GM18502 (cell line): Measurements from ENCODE around the gene ADAD1.
"Not testable (repeated sequence)": the region's sequence is repeated elsewhere in the genome, so short reads cannot be mapped to it uniquely, and the experiment has no call there.

Experiments used
- ATAC-seq: cut with Tn5 transposase; IDR thresholded peaks from one replicate; pipeline ENCODE4 v1.9.1; 2021; ENCODE audit warnings: mild to moderate bottlenecking; ENCODE audit not compliant: unreplicated experiment, poor library complexity

ADAD1 gene

GRCh38 chr4:122378711-122379110, at the start of gene ADAD1:
Gene ADAD1, plus strand, starts transcription at chr4:122379011. Its CDS starts 1,059 bp downstream, at chr4:122380070.
- no peak for ATAC-seq

- ATAC-seq: no peak
These were observed 48.8 kb upstream of the ADAD1 start for GRCh38 chr4:122329876-122330565.

GRCh38 chr4:122331195-122331594, 47.6 kb upstream of the ADAD1 start:
- ATAC-seq: no peak

GRCh38 chr4:122334828-122335227, 44.0 kb upstream of the ADAD1 start:
- ATAC-seq: no peak

GRCh38 chr4:122341886-122342285, 36.9 kb upstream of the ADAD1 start:
- no peak for ATAC-seq

GRCh38 chr4:122346036-122346435, 32.8 kb upstream of the ADAD1 start:
- ATAC-seq: no peak

GRCh38 chr4:122346503-122346902, 32.3 kb upstream of the ADAD1 start:
- no peak for ATAC-seq

GRCh38 chr4:122356317-122356808, 22.4 kb upstream of the ADAD1 start:
- ATAC-seq: no peak

- peak; percentile 69 for ATAC-seq
These were observed 18.1 kb upstream of the ADAD1 start for GRCh38 chr4:122360754-122361153.

- ATAC-seq: no peak
These were observed 14.0 kb upstream of the ADAD1 start for GRCh38 chr4:122364700-122365404.

- not testable (repeated sequence) for ATAC-seq
These were observed 10.0 kb upstream of the ADAD1 start for GRCh38 chr4:122368786-122369185.

GRCh38 chr4:122377352-122377751, 1.5 kb upstream of the ADAD1 start:
- ATAC-seq: no peak

- ATAC-seq: no peak
These were observed 428 bp downstream of the ADAD1 start for GRCh38 chr4:122379239-122379638.

- ATAC-seq: no peak
These were observed 4.5 kb downstream of the ADAD1 start for GRCh38 chr4:122383341-122383740.

GRCh38 chr4:122384245-122384644, 5.4 kb downstream of the ADAD1 start:
- no peak for ATAC-seq

- no peak for ATAC-seq
These were observed 14.5 kb downstream of the ADAD1 start for GRCh38 chr4:122393276-122393675.

GRCh38 chr4:122403861-122404260, 25.1 kb downstream of the ADAD1 start:
- no peak for ATAC-seq

GRCh38 chr4:122412547-122412946, 33.7 kb downstream of the ADAD1 start:
- ATAC-seq: no peak

- ATAC-seq: no peak
These were observed 44.4 kb downstream of the ADAD1 start for GRCh38 chr4:122423246-122423645.

GRCh38 chr4:122431351-122431750, 52.5 kb downstream of the ADAD1 start:
- ATAC-seq: no peak

- ATAC-seq: no peak
These were observed 55.5 kb downstream of the ADAD1 start for GRCh38 chr4:122434285-122434684.

GRCh38 chr4:122450847-122451246, 72.0 kb downstream of the ADAD1 start:
- ATAC-seq: no peak
